ENCODE data around the gene TOR1AIP1. TPM values are rescaled to one million over a fixed set of nuclear protein-coding genes. Genes with fewer than 3 reads are reported as not detected.

TOR1AIP1 gene
- total and polyA plus RNA-seq, 2 of the 4 experiments (the other 2 are of a cell fraction) = 20.7 to 64.5 TPM

DNA sequence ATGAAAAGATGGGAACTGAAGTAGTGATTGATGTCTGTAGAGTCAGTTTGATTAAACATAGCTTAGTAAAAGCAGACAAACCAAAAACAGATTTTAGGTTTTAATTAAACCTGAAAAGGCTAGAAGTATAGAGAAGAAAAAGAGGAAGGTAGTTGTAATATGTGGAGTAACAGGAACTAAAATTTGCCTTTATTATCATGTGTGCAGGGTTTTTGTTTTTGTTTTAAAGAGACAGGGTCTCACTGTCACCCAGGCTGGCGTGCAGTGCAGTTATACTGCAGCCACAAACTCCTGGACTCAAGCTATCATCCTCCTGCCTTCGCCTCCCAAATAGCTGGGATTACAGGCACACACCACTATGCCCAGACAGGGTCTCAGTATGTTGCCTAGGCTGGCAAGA lies 6.0 kb downstream of the TOR1AIP1 start:
- in situ Hi-C loops (cut with MboI; ENCODE audit: low sequenced_read_pairs) (no loop called here), dilution Hi-C loops (cut with HindIII; ENCODE audit: low sequenced_read_pairs, unreplicated experiment) (no loop called here), intact Hi-C loops (cut with micrococcal nuclease) (no loop called here)
- Histone ChIP-seq H2BK5ac (ENCODE audit: low read depth, low read length, poor library complexity, severe bottlenecking) (no peak overlapping the region), H4K8ac (ENCODE audit: low read depth in 2 of 2, low read length in 2 of 2) (no peak overlapping the region), H3K4me2 (ENCODE audit: low read depth, low read length) (no peak overlapping the region), H3K9me3 (ENCODE audit: control insufficient read depth, insufficient read depth, low read length) (no peaks in the 10 kb centered on the region), H2AK9ac (replicated peaks; ENCODE audit: low read depth, low read length, poor library complexity) (no peak overlapping the region), H3K14ac (replicated peaks; ENCODE audit: low read depth, low read length) (no peak overlapping the region), H2AK5ac (ENCODE audit: low read depth, low read length) (no peak overlapping the region), H4K20me1 (ENCODE audit: insufficient read depth, low read length) (peaks cover 4% of the 10 kb centered on the region; the same call in 1 of the 2 replicates), H2BK120ac (ENCODE audit: low read depth, low read length) (no peak overlapping the region), H3K27me3 (ENCODE audit: control insufficient read depth, insufficient read depth, low read length) (no peaks in the 10 kb centered on the region), H3K27ac (ENCODE audit: insufficient read depth, low read length) (no peak overlapping the region), H3K36me3 (ENCODE audit: control insufficient read depth, insufficient read depth, low read length) (peaks cover 21% of the 10 kb centered on the region), H4K91ac (ENCODE audit: insufficient read depth, low read depth, low read length) (no peak overlapping the region), H2AFZ (replicated peaks; ENCODE audit: low read length, poor library complexity) (no peak overlapping the region), H3K9me1 (ENCODE audit: insufficient read depth, low read length) (no peaks in the 10 kb centered on the region), H3K79me1 (ENCODE audit: low read depth in 1 of 2, low read length in 2 of 2) (peaks cover 12 to 34% of the 10 kb centered on the region in 2 experiments), H3K4me3 (ENCODE audit: insufficient read depth, low read depth, low read length) (no peak overlapping the region), H4K5ac (ENCODE audit: low read depth, low read length) (no peak overlapping the region), H3K4me1 (ENCODE audit: control insufficient read depth, insufficient read depth, low read length) (no peaks in the 10 kb centered on the region), H3K56ac (ENCODE audit: extremely low read depth, insufficient read depth, low read length) (no peak overlapping the region), H3K18ac (ENCODE audit: low read depth, low read length) (no peak overlapping the region), H2BK20ac (ENCODE audit: low read depth, low read length) (no peak overlapping the region), H3K9ac (ENCODE audit: low read depth, low read length) (no peak overlapping the region), H2BK15ac (ENCODE audit: low read depth, low read length) (no peak overlapping the region), H3K23ac (ENCODE audit: low read depth, low read length) (no peak overlapping the region; the same call in 1 of the 2 replicates), H3K4ac (ENCODE audit: low read depth, low read length) (no peak overlapping the region)
- WGBS, 2 experiments (ENCODE audit: extremely low coverage in 2 of 2, insufficient read length in 1 of 2) = no CpG with 5 or more reads among the region's 2 CpGs
- TF ChIP-seq POLR2A (IDR thresholded peaks at IDR 0.05; ENCODE audit: low read depth, low read length) (no peak), SMC3 (IDR thresholded peaks at IDR 0.05; ENCODE audit: low read depth, low read length) (no peak), USF2 (IDR thresholded peaks at IDR 0.05; ENCODE audit: low read depth, low read length) (no peak), CHD1 (IDR thresholded peaks at IDR 0.05; ENCODE audit: low read depth, low read length) (no peak), FOS (IDR thresholded peaks at IDR 0.05; ENCODE audit: low read depth, low read length) (no peak), CEBPB (IDR thresholded peaks at IDR 0.05; ENCODE audit: low read depth, low read length) (no peak), RCOR1 (IDR thresholded peaks at IDR 0.05; ENCODE audit: insufficient replicate concordance, low read length) (no peak), RFX5 (IDR thresholded peaks at IDR 0.05; ENCODE audit: low read depth, low read length) (no peak), MAFK (IDR thresholded peaks at IDR 0.05; ENCODE audit: low read depth, low read length) (no peak), CTCF (conservative IDR thresholded peaks at IDR 0.05; ENCODE audit: low read depth, low read length) (no peak), NFE2L2 (IDR thresholded peaks at IDR 0.05; ENCODE audit: low read depth, low read length) (no peak), BHLHE40 (IDR thresholded peaks at IDR 0.05; ENCODE audit: low read depth, low read length) (no peak)
- BruUV-seq (replicated peaks) = no TSS peak
- POLR2A ChIA-PET (ENCODE audit: unreplicated experiment) = no interaction called here
- ATAC-seq (ENCODE audit: low read depth) (no peak), DNase-seq (no peak)
- CTCF ChIA-PET = no interaction called here

All from IMR-90 (cell line).